Peyer's patch (tissue), 4 donors: ENCODE data around the gene RASAL2. TPM values are rescaled to one million over a fixed set of nuclear protein-coding genes. Genes with fewer than 3 reads are reported as not detected.

Experiments
- DNase-seq, 3 donors: peaks; one replicate each; pipeline ENCODE4 v3.0.0-alpha.2; 2017 to 2019
- H3K27ac ChIP-seq, 4 donors: fragments of 200-600 bp; sonication (generic); one replicate each; pipeline ENCODE4 v1.5.1; 2016 to 2019
- H3K27me3 ChIP-seq, 2 donors: fragments of 200-600 bp; sonication (generic); one replicate each; pipeline ENCODE4 v1.5.1; 2019
- H3K36me3 ChIP-seq, 3 donors: fragments of 200-600 bp; sonication (generic); one replicate each; pipeline ENCODE4 v1.5.1; 2016 to 2019
- H3K4me1 ChIP-seq, 4 donors: fragments of 200-600 bp; sonication (generic); one replicate each; pipeline ENCODE4 v1.5.1; 2016 to 2019
- H3K4me3 ChIP-seq, 4 donors: fragments of 200-600 bp; sonication (generic); 1 replicate in 3 of 4; 2 replicates in 1 of 4; pipeline ENCODE4 v1.5.1; 2016 to 2019; ENCODE audit warnings: mild to moderate bottlenecking in 1 of 4
- H3K9me3 ChIP-seq, 4 donors: fragments of 200-600 bp; sonication (generic); one replicate each; pipeline ENCODE4 v1.5.1; 2016 to 2019; ENCODE audit warnings: mild to moderate bottlenecking in 1 of 4
- POLR2A ChIP-seq, 2 donors: fragments of 450-650 bp; IDR thresholded peaks; one replicate each; pipeline ENCODE4 v1.5.1; 2017; ENCODE audit warnings: antibody characterized with exemption in 2 of 2, mild to moderate bottlenecking in 2 of 2, moderate library complexity in 2 of 2
- total RNA-seq, 4 donors: library from RNA; depleted of rRNA; stranded (reverse); fragments of >200 nt; gene quantifications; one replicate each; pipeline ENCODE4 v1.1.0, GENCODE V29; 2016
- TF ChIP-seq, protein P1 (sequence below), 6 experiments: fragments of 450-650 bp in 4 of 6; fragments of 200-600 bp in 2 of 6; sonication (generic) in 1 of 6; IDR thresholded peaks; one replicate each; pipeline ENCODE4 v1.5.1; 2017 to 2019; ENCODE audit warnings: antibody characterized with exemption in 6 of 6, mild to moderate bottlenecking in 3 of 6, moderate library complexity in 1 of 6

Gene RASAL2
- total RNA-seq, 4 donors from 2014 or later = 10.2 to 35.5 (median 20.0) TPM

- Histone ChIP-seq H3K4me1 (peaks cover 0 to 12% (median 0%) of the 10 kb centered on the region in 4 donors), H3K36me3 (no peaks in the 10 kb centered on the region), H3K4me3 (no peak overlapping the region), H3K9me3 (no peaks in the 10 kb centered on the region), H3K27me3 (no peaks in the 10 kb centered on the region), H3K27ac (no peak overlapping the region)
- no peak for DNase-seq
- TF ChIP-seq, protein P1, sequence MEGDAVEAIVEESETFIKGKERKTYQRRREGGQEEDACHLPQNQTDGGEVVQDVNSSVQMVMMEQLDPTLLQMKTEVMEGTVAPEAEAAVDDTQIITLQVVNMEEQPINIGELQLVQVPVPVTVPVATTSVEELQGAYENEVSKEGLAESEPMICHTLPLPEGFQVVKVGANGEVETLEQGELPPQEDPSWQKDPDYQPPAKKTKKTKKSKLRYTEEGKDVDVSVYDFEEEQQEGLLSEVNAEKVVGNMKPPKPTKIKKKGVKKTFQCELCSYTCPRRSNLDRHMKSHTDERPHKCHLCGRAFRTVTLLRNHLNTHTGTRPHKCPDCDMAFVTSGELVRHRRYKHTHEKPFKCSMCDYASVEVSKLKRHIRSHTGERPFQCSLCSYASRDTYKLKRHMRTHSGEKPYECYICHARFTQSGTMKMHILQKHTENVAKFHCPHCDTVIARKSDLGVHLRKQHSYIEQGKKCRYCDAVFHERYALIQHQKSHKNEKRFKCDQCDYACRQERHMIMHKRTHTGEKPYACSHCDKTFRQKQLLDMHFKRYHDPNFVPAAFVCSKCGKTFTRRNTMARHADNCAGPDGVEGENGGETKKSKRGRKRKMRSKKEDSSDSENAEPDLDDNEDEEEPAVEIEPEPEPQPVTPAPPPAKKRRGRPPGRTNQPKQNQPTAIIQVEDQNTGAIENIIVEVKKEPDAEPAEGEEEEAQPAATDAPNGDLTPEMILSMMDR (IDR thresholded peaks at IDR 0.05) = no peak
- TF ChIP-seq POLR2A (IDR thresholded peaks at IDR 0.05) = no peak
Measured at GRCh38 chr1:178050084-178050483, 43.8 kb upstream of the RASAL2 start.

GRCh38 chr1:178051071-178051470 is 42.8 kb upstream of the RASAL2 start:
- no peak overlapping the region for H3K27ac ChIP-seq

GRCh38 chr1:178052650-178053461 is 41.0 kb upstream of the RASAL2 start:
- peak in 1 of 3 donors; percentile 46 for DNase-seq
- peaks cover 0 to 25% (median 3%) of the 10 kb centered on the region in 4 donors for H3K4me1 ChIP-seq
- no peak overlapping the region for H3K4me3 ChIP-seq
- no peaks in the 10 kb centered on the region for H3K27me3 ChIP-seq
- peak overlapping the region in 3 of 4 donors; percentile 14 to 73 (median 60) for H3K27ac ChIP-seq
- no peaks in the 10 kb centered on the region for H3K36me3 ChIP-seq
- TF ChIP-seq, protein P1 (IDR thresholded peaks at IDR 0.05) = no peak
- H3K9me3 ChIP-seq = no peaks in the 10 kb centered on the region

More at GRCh38 chr1:178051071-178051470, 42.8 kb upstream of the RASAL2 start:
- TF ChIP-seq POLR2A (IDR thresholded peaks at IDR 0.05) = no peak
- no peaks in the 10 kb centered on the region for H3K36me3 ChIP-seq
- no peak for DNase-seq
- no peaks in the 10 kb centered on the region for H3K27me3 ChIP-seq
- peaks cover 0 to 20% (median 3%) of the 10 kb centered on the region in 4 donors for H3K4me1 ChIP-seq
- no peaks in the 10 kb centered on the region for H3K9me3 ChIP-seq
- no peak overlapping the region for H3K4me3 ChIP-seq

DNA sequence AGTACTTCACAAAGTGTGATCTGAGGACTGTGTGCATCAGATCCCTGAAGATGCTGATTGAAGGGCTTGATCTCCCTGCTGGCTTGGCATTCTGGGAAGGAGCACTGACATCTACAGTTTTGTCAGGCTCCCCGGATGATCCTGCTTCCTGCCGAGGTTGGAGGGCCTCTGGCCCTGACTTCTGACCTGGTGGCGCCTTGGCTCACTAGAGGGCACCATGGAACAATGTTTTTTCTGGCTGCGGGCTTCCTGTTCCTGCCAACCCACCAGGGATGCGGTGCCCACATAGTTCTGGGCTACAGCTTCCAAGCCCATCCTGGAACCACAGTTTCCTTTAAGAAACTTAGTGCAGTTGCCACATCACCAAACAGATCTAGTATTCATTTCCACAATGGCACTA is 38.8 kb upstream of the RASAL2 start:
- H3K4me3 ChIP-seq = no peak overlapping the region
- H3K4me1 ChIP-seq = peaks cover 0 to 27% (median 3%) of the 10 kb centered on the region in 4 donors
- H3K27me3 ChIP-seq = no peaks in the 10 kb centered on the region
- no peaks in the 10 kb centered on the region for H3K36me3 ChIP-seq
- H3K27ac ChIP-seq = no peak overlapping the region
- DNase-seq = peak in 1 of 3 donors; percentile 56
- TF ChIP-seq, protein P1 (IDR thresholded peaks at IDR 0.05) = peak in 2 of 6 experiments; percentile 9 to 24
- TF ChIP-seq POLR2A (IDR thresholded peaks at IDR 0.05) = no peak
- H3K9me3 ChIP-seq = no peaks in the 10 kb centered on the region

DNA sequence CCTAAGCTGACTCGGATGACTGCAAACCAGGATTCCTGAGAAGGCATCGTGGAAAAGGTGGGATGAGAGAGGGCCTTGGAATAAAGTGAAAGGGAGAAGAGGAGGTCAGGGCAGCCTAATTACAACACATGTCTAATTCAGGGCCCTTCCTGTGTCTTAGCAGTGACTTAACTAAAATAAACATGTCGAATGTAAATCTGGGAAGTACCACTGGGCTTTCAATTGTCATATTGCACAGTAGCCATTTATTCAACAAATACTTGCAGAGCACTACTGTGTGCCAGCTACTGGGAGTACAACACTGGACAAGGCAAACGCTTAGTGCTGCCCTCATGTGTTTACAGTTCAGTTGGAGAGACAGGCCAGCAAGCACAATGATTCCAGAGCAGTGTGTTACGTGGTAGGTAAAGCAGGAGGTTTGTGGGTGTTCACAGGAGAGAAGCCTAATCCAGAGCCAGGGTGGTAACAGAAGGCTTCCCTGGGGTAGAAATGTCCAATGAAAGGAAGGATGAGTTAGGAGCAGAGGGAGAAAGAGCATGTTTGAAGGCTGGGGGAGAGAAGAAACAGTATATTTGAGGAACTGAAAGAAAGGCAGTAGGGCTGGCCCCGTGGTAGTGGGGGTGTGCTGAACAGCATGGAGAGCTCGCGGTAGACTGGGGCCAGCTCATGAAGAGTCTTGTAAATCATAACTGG is 38.0 kb upstream of the RASAL2 start:
- Histone ChIP-seq H3K27ac (peak overlapping the region in 2 of 4 donors; percentile 28 to 67), H3K36me3 (no peaks in the 10 kb centered on the region), H3K4me1 (peaks cover 0 to 29% (median 3%) of the 10 kb centered on the region in 4 donors), H3K27me3 (no peaks in the 10 kb centered on the region), H3K4me3 (no peak overlapping the region), H3K9me3 (no peaks in the 10 kb centered on the region)
- TF ChIP-seq, protein P1 (IDR thresholded peaks at IDR 0.05) = peak in 4 of 6 experiments; percentile 6 to 53 (median 30)
- TF ChIP-seq POLR2A (IDR thresholded peaks at IDR 0.05) = no peak
- peak in 1 of 3 donors; percentile 66 for DNase-seq
